HG02870 (cell line): ENCODE results near the gene GDNF.
A peak's percentile ranks its signal among the peaks of the same experiment; 100 is the strongest.
"Not testable (repeated sequence)": the region's sequence is repeated elsewhere in the genome, so short reads cannot be mapped to it uniquely, and the experiment has no call there.

Source experiments
- ATAC-seq: cut with Tn5 transposase; IDR thresholded peaks from one replicate; pipeline ENCODE4 v1.9.1; 2021; ENCODE audit warnings: mild to moderate bottlenecking, moderate library complexity; ENCODE audit not compliant: unreplicated experiment

Gene GDNF

GRCh38 chr5:37787742-37788141 is 52.1 kb downstream of the GDNF start:
- no peak for ATAC-seq

- peak; percentile 69 for ATAC-seq
Measured at GRCh38 chr5:37786862-37787519, 52.9 kb downstream of the GDNF start.

GRCh38 chr5:37786416-37786815 is 53.4 kb downstream of the GDNF start:
- ATAC-seq, result no peak

GRCh38 chr5:37781409-37781808 is 58.4 kb downstream of the GDNF start:
- not testable (repeated sequence) for ATAC-seq

GRCh38 chr5:37777432-37778130 is 62.3 kb downstream of the GDNF start:
- no peak for ATAC-seq

GRCh38 chr5:37776826-37777225 is 63.0 kb downstream of the GDNF start:
- no peak for ATAC-seq

GRCh38 chr5:37774912-37775483 is 64.8 kb downstream of the GDNF start:
- ATAC-seq, result no peak

GRCh38 chr5:37773809-37774208 is 66.0 kb downstream of the GDNF start:
- no peak for ATAC-seq

GRCh38 chr5:37772255-37772654 is 67.6 kb downstream of the GDNF start:
- no peak for ATAC-seq

- no peak for ATAC-seq
Measured at GRCh38 chr5:37771731-37772130, 68.1 kb downstream of the GDNF start.

GRCh38 chr5:37771203-37771611 is 68.6 kb downstream of the GDNF start:
- ATAC-seq, result no peak

- ATAC-seq, result no peak
Measured at GRCh38 chr5:37770786-37771185, 69.1 kb downstream of the GDNF start.

GRCh38 chr5:37769840-37770239 is 70.0 kb downstream of the GDNF start:
- ATAC-seq, result no peak

GRCh38 chr5:37769108-37769507 is 70.7 kb downstream of the GDNF start:
- no peak for ATAC-seq

GRCh38 chr5:37768371-37768770 is 71.5 kb downstream of the GDNF start:
- no peak for ATAC-seq

GRCh38 chr5:37767961-37768360 is 71.9 kb downstream of the GDNF start:
- no peak for ATAC-seq

- ATAC-seq, result no peak
Measured at GRCh38 chr5:37767251-37767650, 72.6 kb downstream of the GDNF start.
